GM19043 (cell line): ENCODE results near the gene AKR1B1.

Source experiments
- ATAC-seq: cut with Tn5 transposase; IDR thresholded peaks from one replicate; pipeline ENCODE4 v1.9.1; 2021; ENCODE audit warnings: low read depth; ENCODE audit not compliant: unreplicated experiment

The AKR1B1 gene

DNA sequence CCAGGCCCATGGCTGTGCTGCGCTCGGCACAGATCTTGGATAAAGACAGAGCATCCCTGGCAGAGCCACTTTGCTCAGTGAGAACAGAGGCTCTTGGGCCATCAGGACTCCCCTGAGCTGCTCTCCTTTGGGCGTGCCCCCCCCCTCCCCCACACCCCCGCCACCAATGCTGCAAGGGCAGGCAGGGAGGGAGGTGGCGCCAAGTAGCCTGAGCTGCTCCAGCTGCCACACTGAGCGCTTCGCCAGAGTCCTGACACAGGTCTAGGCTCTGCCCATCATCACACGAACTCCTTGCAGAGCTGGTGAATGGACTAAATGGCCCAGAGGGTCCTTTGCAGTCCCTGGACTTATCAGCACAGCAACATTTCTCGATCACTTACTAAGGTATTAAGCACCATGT lies 12.5 kb downstream of the AKR1B1 start:
- ATAC-seq: no peak

DNA sequence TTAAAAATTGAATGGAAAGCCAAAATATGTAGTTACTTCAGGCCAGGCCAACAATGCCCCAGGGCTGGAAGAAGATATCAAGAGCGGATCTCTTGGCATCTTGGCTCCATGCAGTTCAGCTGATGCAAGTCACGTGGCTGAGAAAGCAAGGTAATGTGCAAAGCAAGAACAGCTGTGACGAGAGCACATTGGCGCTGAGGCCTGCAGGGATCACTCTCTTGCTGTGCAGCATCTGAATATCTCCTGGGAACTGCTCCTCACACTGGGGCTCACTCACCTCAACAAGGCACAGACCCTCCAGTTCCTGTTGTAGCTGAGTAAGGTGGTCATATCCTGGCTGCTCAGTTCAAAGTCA lies 14.0 kb downstream of the AKR1B1 start:
- no peak for ATAC-seq

DNA sequence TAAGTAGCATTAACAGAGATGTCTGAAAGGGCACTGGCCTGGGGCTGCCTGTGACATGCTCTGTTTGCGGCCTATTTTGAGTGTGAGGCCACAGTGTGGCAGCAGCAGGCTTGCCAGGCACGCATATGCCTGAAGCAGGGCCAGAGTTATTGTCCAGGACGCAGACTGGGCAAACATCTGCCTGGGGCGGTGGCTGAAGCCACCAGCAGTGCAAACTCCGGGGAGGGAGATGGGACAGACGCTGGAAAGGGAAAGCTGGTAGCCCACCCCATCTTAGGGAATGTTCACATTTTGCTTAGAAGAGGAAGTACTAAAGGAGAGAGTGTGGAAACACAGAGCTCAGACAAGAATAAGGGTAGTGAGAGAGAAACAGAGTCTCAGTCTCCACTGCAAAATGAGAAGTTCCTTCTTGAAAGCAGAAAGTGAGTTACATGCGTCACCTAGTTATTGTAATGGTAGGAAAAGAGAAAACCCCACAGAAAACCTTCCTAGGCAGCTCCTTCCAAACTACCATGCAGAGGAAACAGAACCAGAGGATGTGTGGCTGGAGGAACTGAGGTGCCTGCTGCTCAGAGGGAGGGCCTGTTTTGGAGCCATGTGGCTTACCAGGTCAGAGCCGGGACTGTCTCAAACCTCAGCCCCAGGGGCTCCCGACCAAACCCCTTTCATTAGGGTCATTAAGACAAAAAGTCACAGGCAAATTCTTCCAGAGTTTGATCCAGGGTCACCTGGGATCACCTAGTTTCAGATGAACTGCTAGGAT lies 14.5 kb downstream of the AKR1B1 start:
- no peak for ATAC-seq

DNA sequence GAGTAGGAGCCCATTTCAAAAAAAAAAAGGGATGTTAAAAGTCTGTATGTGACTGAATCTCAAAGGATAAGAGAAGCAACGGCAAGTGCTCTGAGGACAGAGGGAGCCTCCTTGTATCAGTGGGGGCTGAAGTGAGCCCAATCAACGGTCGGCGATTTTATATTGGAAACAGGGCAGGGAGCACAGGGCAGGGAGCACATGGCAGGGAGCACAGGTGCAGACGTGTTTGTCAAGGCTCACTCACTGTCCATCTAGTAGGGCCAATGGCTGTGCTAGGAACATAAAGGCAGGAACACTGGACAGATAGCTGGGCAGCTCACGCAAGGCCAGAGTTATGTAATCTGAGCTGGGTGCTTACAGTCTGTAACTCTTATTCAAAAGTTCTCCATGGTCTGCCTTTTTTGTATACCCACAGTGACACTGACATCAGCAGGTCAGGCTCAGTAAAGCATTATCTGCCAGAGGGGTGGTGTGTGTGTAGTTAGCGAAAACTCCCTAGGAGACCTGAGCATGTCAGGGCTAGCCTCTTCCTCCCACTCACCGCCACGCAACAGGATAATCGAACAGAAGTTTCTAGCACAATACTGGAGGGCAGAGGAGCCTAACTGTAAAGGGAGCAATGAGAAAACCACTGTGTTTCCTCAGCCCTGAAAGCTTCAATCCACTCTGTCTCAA lies 15.4 kb downstream of the AKR1B1 start:
- no peak for ATAC-seq

DNA sequence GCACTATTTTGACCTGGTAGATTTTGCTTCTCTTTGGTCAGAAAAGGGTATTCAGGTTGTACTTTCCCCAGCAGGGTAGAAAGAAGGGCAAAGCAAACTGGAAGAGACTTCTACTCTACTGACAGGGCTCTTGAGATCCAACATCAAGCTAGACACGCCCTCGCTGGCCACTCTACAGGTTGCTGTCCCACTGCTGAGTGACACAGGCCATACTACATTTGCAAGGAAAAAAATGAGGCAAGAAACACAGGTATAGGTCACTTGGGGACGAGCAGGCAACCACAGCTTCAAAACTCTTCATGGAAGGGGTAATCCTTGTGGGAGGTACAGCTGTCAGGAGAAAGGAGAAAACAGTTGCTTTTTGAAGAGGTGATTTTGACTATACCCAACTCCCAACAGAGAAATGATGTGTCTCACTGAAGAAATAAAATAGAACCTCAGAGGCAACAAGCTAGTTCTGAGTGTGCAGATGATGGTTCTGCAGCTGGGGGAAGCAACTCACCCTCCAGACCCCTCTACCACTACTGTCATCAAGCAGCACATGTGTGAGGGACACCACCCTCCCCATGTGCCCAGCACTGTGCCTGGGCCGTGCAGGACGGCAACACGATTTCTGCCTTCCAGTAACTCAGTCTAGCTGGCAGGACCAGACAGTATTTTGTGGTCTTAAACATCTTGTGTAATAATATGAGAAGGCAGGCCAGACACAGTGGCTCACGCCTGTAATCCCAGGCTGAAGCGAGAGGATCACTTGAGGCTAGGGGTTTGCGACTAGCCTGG lies 16.3 kb downstream of the AKR1B1 start:
- no peak for ATAC-seq

DNA sequence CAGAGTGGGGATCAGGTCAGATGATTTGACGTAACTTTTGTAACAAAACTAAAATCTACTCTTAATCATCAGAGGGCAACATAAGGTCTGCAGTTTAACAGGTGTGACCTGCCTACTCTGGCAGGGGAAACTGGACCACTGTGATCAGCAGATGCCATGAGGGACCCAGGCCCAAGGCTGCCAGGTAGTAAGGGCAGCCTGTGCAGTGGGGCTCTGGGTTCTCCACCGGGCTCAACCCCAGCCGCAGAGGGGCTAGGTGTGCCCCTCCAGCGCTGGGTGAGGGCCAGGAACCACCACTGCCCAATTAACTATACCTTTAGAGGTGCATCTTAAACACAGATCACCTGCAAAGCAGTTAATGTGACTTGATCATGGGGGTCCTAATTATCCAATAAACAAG lies 17.6 kb downstream of the AKR1B1 start:
- no peak for ATAC-seq

DNA sequence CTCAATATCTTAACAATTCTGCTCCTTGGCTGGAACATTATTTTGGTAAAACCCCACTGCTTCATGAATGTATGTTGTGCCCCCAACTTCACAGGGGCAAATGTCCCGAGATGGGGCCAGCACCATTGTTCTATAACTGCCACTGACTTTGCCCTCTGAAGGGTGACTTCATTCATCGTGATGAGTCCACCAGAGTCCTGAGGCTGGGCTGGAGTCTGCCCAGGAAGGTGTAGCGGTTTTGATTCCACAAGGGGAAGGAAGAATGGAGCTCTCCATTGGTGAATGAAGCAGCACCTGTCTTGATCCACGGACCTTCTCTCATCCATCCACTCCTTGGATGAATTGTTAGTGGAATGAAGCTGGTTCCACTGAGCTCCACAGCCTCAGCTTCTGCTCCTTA lies 18.4 kb downstream of the AKR1B1 start:
- no peak for ATAC-seq

DNA sequence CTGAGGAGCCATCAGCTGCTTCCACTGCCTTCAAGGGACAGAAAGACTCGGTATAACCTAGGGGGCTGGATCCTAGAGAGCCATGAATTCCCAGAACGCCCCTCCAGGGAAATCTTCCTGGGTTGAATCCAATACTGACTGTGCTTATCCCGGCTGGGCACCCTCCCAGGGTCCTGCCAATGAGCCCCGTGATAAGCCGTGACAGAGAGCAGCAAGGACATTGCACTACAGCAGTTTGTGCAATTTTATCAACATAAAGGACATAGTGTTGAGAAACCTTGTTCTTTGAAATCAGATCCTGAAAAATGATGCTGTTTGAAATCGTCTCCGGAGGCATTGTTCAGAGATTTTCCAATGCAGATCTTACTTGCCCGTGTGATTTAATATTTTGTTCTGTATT lies 18.8 kb downstream of the AKR1B1 start:
- no peak for ATAC-seq

DNA sequence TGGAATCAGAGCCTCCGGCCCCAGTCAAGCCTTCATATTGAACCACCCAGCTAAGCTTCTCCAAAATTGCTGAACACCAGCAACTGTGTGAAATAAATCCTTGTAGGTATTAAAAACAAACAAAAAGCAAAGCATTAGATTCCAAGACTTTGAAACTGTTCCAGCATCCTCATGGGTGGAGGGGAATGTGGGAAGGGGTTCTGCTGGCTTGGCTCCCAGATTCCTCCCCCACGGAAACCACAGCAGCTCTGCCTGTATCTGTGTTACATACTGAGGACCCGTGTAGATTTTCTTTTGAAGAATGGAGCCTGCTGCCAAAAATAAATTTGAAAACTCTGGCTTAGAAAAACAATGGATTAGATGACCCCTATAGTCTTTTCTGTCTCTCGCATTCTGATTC lies 20.0 kb downstream of the AKR1B1 start:
- no peak for ATAC-seq

DNA sequence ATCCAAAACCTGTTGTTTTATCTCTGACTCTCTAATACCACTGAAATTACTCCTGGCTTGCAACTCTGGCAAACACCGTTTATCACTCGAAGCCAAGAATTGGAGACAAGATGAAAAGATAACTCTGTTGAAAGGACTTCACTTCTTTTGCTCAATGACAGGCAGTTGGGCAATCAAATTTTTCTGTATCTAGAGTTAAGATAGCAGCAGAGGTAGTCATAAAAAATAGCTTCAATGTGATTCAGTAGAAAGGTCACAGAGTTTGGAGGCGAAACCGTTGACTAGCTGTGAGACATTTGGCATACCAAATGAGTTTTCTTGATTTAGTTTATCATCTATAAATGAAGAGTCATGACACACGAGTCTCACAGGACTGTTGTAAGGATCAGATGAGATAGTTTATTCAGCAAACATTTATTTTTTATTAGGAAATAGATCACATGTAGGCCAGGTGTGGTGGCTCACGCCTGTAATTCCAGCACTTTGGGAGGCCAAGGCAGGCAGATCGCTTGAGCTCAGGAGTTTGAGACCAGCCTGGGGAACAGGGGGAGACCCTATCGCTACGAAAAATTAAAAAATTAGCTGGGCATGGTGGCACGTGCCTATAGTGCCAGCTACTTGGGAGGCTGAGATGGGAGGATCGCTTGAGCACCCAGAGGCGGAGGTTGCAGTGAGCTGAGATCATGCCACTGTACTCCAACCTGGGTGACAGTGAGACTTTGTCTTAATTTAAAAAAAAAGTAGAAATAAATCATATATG lies 23.6 kb downstream of the AKR1B1 start:
- ATAC-seq: no peak

DNA sequence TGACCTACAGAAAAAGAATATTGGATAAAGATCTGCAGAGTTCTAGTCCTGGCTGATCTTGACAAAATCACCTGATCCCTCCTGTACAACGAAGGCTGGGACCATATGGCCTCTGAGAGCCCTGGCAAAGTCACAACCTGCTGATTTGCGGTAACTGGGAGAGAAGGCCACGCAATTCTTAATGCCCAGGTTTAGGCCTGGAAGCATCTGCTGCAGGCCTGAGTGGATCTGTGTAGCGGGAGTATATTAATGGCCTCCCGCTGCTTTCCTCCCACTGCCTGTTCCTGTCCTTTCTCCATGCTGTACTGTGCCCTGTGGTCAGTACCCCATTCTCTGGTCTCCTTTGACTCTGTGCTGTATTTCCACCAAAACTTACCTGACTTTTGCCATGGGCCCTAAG lies 24.2 kb downstream of the AKR1B1 start:
- ATAC-seq: no peak

DNA sequence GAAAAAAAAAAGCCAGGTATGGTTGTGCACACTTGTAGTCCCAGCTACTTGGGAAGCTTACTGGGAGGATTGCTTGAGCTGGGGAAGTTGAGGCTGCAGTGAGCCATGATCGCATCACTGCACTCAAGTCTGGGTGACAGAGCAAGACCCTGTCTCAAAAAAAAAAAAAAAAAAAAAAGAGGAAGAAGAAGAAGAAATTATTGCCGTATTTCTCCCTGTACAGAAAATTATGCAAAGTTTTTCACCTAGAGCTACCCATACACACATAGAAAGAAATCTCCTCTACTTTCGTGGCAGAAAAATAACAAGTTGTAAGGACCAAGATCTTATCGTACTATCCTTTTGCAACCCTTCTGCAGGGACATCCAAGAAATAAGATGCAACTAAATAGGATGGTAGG lies 25.5 kb downstream of the AKR1B1 start:
- ATAC-seq: no peak

DNA sequence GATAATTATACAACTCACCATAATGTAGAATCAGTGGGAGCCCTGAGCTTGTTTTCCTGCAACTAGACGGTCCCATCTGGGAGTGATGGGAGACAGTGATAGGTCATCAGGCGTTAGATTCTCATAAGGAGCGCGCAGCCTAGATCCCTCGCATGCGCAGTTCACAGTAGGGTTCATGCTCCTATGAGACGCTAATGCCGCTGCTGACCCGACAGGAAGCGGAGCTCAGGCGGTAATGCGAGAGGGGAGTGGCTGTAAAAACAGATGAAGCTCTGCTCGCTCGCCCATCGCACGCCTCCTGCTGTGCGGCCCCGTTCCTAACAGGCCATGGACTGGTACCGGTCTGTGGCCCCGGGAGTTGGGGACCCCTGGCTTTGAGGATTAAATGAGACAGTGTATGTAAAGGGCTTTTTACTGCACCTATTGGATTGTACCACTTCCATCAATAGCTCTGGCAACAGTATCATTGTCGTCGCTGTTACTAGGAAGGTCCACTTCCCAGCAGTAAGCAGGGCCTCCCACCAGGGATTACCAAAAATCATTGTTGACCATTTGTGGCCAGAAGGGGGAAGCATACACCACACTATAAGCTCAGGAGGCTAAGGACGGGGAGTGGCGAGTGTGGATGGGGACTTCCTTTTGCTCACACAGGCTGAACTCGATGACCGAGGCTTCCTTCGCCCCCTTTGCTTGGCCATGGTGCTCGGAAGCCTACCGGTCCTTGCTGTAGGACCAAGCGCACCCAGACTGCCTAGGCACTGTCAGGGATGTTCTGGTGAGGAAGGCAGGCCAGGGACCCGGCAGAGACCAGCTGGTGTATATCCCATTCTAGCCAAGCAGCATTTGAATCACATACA lies 26.4 kb downstream of the AKR1B1 start:
- ATAC-seq: peak; percentile 97

DNA sequence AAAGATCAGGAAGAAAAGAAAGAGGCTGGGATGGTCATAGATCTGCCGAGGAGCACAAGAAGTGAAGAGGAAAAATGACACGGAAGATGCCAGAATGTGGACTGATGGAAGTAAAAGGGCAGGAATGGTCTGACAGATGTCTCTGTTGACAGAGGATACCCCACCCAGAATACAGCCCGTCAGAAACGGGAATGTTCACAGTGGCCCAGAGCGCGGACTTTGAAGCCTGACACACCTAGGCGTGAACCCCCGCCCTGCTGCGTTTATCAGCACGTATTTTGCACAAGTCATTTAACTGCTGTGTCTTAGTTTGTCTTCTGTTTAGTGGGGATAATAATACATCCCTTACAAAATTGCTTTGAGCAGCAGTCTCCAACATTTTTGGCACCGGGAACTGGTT lies 27.1 kb downstream of the AKR1B1 start:
- no peak for ATAC-seq

DNA sequence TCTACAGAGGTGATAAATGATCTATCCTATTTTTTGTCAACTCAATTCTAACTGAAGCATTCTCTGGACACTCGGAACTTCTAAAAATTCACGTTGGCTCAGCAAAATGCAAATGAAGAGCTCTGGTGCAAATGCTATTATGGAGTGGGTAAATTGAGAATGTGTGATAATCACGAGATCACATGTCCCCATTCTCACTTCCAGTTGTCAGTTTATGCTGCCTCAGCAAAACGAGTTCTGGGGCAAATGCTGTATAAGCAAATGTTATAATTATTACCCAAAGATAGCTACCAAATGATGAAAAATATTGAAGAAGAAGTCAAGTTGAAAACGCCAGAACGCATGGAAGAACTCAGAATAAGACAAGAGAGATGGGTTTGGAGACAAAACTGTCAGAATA lies 29.4 kb downstream of the AKR1B1 start:
- no peak for ATAC-seq

DNA sequence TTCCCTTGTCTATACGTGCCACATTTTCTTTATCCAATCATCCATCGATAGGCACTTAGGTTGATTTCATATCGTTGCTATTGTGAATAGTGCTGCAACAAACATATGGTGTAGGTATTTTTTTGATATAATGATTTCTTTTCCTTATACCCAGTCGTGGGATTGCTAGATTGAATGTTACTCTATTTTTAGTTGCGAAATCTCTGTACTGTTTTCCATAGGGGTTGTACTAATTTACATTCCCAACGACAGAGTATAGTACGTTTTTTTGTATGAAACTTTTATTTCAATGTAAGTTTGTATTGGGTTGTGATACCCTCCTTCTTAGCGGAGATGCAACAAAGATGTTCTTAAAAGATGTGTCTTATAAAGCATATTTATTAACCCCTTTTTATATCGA lies 30.0 kb downstream of the AKR1B1 start:
- ATAC-seq: no peak

DNA sequence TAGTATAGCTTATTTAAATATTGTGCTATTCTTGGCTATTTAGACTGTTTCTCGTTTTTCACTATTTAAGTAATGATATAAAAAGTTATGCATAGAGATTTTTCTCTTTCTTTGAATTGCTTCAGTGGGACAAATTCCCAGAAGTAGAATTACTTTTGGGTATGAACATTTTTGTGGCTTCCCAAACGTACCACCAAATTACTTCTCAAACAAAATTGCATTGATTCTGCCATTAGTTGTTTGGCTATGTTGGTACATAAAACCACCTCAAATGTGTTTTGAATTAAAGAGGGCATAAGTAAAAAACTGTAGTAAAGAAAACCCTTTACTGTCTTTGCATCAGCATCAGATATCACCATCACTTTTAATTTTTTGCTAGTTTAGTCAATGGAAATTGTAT lies 31.0 kb downstream of the AKR1B1 start:
- no peak for ATAC-seq

DNA sequence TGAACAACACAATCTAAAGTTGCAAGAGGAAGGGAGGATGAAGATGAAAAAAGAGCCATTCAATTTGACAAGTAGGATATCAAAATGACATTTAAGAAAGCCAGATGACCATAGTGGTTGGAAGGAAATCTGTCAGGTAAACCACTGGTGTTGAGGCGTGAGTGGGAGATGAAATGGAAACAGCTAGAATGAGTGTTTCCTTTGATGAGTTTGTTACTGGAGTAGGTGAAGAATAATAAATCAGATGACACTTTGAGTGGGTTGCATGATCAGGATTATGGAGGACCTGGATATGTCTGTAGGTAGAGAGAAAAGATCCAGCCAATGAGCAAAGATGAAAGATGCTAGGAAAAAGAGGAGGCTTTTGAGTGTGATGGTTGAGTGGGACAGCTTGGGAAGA lies 33.1 kb downstream of the AKR1B1 start:
- no peak for ATAC-seq

DNA sequence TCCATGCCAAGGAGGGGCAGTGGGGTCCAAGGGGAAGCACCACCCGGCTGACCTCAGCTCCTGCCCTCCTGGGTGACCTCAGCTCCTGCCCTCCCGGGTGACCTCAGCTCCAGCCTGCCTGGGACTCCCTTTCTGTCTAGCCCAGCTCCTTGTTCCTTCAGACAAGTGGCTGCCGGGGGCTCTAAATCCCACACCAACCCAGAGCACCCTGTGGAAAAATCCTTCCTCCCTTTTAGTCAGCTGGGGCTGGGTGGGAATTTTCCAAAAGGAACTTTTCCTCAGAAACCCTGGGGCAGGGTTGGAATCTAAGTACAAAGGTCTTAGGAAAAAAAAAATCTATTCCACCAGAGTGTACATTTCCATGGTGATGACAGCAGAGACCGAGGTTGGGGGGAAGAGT lies 36.3 kb downstream of the AKR1B1 start:
- no peak for ATAC-seq

DNA sequence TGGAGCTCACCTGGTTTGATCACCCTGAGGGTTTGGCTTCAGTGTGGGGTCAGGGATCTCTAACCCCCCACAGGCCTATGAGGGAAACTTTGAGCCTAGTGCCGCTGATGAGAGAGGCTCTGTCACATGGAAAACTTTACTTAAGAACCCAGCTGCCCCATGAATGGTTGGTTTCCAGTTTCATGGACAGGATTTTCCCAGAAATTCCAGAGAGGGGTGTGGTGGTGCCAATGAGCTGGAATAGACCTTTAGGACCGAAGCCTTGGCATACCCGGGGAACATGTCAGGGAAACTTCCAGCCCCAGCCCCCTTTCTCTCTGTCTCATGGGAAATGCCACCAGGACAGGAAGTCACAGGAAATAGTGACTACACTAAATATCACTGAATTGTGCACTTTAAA lies 36.9 kb downstream of the AKR1B1 start:
- no peak for ATAC-seq
